ENCODE measurements around the gene DCAF11.
"Not testable (repeated sequence)": the region's sequence is repeated elsewhere in the genome, so short reads cannot be mapped to it uniquely, and the experiment has no call there.

DCAF11 gene

GRCh38 chr14:24096545-24097181, 17.9 kb upstream of the DCAF11 start:
- no peak for DNase-seq (ENCODE audit: low read depth)

- DNase-seq (ENCODE audit: low read depth): no peak
These were observed 16.2 kb upstream of the DCAF11 start for GRCh38 chr14:24098229-24098926.

GRCh38 chr14:24098927-24099813, 15.4 kb upstream of the DCAF11 start:
- DNase-seq (ENCODE audit: low read depth): no peak

GRCh38 chr14:24100197-24100981, 14.2 kb upstream of the DCAF11 start:
- DNase-seq (ENCODE audit: low read depth): no peak

- DNase-seq (ENCODE audit: low read depth): no peak
These were observed 13.5 kb upstream of the DCAF11 start for GRCh38 chr14:24100982-24101494.

GRCh38 chr14:24102357-24103048, 12.1 kb upstream of the DCAF11 start:
- DNase-seq (ENCODE audit: low read depth): no peak

- no peak for DNase-seq (ENCODE audit: low read depth)
These were observed 11.1 kb upstream of the DCAF11 start for GRCh38 chr14:24103451-24103850.

- not testable (repeated sequence) for DNase-seq (ENCODE audit: low read depth)
These were observed 8.9 kb upstream of the DCAF11 start for GRCh38 chr14:24105609-24106239.

- no peak for DNase-seq (ENCODE audit: low read depth)
These were observed 7.8 kb upstream of the DCAF11 start for GRCh38 chr14:24106672-24107271.

GRCh38 chr14:24108336-24108874, 6.2 kb upstream of the DCAF11 start:
- no peak for DNase-seq (ENCODE audit: low read depth)

GRCh38 chr14:24110060-24110459, 4.5 kb upstream of the DCAF11 start:
- DNase-seq (ENCODE audit: low read depth): no peak

- DNase-seq (ENCODE audit: low read depth): no peak
These were observed 4.1 kb upstream of the DCAF11 start for GRCh38 chr14:24110523-24110922.

GRCh38 chr14:24113379-24113800, 1.2 kb upstream of the DCAF11 start:
- DNase-seq (ENCODE audit: low read depth): no peak

- peak; percentile 55 for DNase-seq (ENCODE audit: low read depth)
These were observed 611 bp upstream of the DCAF11 start for GRCh38 chr14:24113801-24114531.

GRCh38 chr14:24115422-24116127, 998 bp downstream of the DCAF11 start:
- DNase-seq (ENCODE audit: low read depth): no peak

GRCh38 chr14:24116128-24116814, 1.7 kb downstream of the DCAF11 start:
- DNase-seq (ENCODE audit: low read depth): no peak

GRCh38 chr14:24117179-24117578, 2.6 kb downstream of the DCAF11 start:
- no peak for DNase-seq (ENCODE audit: low read depth)

- DNase-seq (ENCODE audit: low read depth): no peak
These were observed 5.1 kb downstream of the DCAF11 start for GRCh38 chr14:24119691-24120090.
